HS-27A (cell line): ENCODE measurements around the gene LYPD5.
"Not testable (repeated sequence)": the region's sequence is repeated elsewhere in the genome, so short reads cannot be mapped to it uniquely, and the experiment has no call there.

Source experiments
- DNase-seq: peaks from one replicate; pipeline ENCODE4 v3.0.0-alpha.2; 2012; ENCODE audit warnings: low read depth, missing footprints

LYPD5 gene

GRCh38 chr19:43777163-43777695, 25.0 kb downstream of the LYPD5 start:
- DNase-seq = peak; percentile 56

DNA sequence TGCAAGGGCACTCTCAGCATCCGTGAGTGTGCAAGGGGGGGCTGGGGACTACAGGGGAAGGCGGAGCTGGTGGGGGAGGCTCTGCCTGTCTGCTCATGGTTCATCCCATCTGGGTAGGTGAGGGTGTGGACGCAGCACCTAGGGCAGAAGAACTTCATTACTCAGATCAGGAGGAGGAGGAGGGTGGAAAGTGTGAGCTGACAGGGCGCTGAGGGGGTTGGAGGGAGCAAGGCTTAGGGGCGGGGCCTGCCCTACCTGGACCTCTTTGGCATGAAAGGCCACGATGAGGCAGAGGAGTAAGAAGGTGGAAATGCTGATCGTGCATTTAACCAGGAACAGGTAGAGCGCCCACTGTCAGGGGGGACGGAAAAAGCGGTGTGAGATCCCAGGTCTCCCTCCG, 26.0 kb downstream of the LYPD5 start:
- no peak for DNase-seq

- DNase-seq = no peak
Observed at GRCh38 chr19:43775299-43775890, 26.9 kb downstream of the LYPD5 start.

GRCh38 chr19:43774940-43775258, 27.3 kb downstream of the LYPD5 start:
- DNase-seq = not testable (repeated sequence)

DNA sequence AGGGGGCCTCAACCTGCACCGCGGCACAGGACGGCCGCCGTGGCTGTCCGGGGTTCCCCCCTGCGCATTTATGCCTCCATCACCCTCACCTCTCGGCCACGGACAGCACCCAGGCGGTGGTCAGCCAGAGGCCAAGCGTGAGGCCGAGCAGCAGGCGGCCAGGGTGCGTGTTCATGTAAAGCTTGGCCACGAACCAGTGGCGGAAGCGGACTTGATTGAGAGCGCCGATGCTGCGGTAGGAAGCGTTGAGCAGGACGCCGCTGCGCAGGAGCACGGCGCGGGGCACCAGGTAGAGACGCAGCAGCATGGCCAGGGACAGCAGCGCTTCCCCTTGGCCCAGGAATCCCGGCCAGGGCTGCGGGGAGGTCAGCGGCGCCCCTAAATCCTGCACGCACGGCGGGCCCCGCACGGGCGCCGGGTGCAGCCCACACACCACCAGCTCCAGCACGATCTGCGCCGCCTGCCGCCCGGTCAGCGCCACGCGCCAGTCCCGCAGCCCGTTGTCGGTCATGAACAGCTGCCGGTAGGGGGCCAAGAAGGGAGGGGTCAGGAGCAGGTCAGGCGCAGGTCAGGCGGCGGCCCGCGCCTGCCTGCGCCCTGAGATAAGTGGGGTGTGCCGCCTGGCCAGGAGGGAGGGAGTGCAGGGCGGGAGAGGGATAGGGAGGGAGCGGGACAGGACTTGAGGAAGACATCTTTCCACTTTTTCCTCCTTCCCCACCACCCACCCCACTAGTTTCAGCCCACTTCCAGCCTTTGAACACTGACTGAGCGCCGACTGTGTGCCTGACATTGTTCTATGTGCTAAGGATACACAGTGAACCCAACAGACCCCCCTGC, 27.9 kb downstream of the LYPD5 start:
- DNase-seq = no peak

- DNase-seq = no peak
Observed at GRCh38 chr19:43773725-43774102, 28.5 kb downstream of the LYPD5 start.

DNA sequence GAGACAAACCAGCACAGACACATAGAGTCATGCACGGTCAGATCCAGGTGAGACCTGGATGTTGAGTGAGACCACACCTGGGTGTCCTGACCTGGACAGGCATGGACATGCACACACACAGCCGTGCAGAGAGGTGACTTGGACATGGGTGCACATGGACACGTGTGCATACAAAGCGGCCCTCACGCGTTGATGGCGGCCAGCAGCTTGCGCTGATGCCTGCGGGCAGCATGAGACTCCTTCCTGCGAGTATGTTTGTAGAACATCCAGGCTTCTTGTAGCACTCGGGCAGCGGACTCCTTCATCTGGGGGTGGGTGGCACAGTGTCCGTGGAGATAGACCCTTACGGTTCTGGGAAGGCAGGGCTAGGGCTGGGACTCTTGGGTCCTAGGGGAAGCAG, 33.0 kb downstream of the LYPD5 start:
- DNase-seq = no peak

GRCh38 chr19:43768273-43769050, 33.8 kb downstream of the LYPD5 start:
- no peak for DNase-seq

DNA sequence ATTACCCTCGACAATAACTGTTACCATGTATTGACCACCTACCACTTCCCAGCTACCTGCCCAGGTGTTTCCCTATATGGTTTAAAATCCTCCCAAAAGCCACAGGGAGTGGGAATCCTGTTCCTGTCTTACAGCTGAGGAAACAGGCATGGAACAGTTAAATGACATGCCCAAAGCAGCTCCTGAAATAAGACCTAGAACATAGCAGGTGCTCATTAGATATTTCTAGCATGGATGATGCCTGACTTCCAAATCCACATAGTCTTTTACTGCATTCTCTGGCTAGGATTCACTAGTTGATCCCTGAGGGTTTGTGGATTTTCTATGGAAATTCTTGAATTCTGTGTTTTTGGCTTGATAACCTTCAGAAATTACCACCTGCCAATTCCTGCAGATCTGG, 34.4 kb downstream of the LYPD5 start:
- no peak for DNase-seq

- DNase-seq = no peak
Observed at GRCh38 chr19:43767316-43767715, 34.9 kb downstream of the LYPD5 start.

- DNase-seq = no peak
Observed at GRCh38 chr19:43766755-43767043, 35.5 kb downstream of the LYPD5 start.

- peak; percentile 96 for DNase-seq
Observed at GRCh38 chr19:43765109-43765876, 37.0 kb downstream of the LYPD5 start.

DNA sequence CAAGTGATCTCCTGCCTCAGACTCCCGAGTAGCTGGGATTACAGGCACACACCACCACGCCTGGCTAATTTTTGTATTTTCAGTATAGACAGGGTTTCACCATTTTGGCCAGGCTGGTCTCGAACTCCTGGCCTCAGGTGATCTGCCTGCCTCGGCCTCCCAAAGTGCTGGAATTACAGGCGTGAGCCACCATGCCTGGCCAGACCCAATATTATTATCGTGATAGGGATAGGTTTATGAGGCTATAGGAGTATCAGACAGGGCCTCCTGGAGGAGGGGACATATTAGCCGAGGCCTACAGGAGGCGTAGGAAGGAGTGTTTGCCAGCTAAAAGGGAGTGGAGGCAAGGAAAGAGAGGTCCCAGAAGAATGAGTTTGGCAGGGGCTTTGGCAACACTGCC, 37.6 kb downstream of the LYPD5 start:
- DNase-seq = not testable (repeated sequence)

GRCh38 chr19:43763473-43763939, 38.7 kb downstream of the LYPD5 start:
- no peak for DNase-seq

- no peak for DNase-seq
Observed at GRCh38 chr19:43762814-43763213, 39.4 kb downstream of the LYPD5 start.

GRCh38 chr19:43760941-43761340, 41.3 kb downstream of the LYPD5 start:
- no peak for DNase-seq

- DNase-seq = peak; percentile 60
Observed at GRCh38 chr19:43759515-43759914, 42.7 kb downstream of the LYPD5 start.

GRCh38 chr19:43755256-43755801, 46.9 kb downstream of the LYPD5 start:
- no peak for DNase-seq

- DNase-seq = peak; percentile 98
Observed at GRCh38 chr19:43754503-43755255, 47.6 kb downstream of the LYPD5 start, which contains the start of gene SMG9. TSS of gene SMG9 (minus strand) at chr19:43754962. CDS start at chr19:43750741, 4,221 bp downstream.

- DNase-seq = no peak
Observed at GRCh38 chr19:43754253-43754502, 48.1 kb downstream of the LYPD5 start.

- DNase-seq = no peak
Observed at GRCh38 chr19:43752287-43752875, 49.9 kb downstream of the LYPD5 start.
